ENCODE results near the gene C14orf132. TPM values are rescaled to one million over a fixed set of nuclear protein-coding genes. Genes with fewer than 3 reads are reported as not detected.

C14orf132 gene
- total and polyA plus RNA-seq, 9 of the 15 experiments (the other 6 are each of a cell fraction or from before 2014, with no cell fraction given): not detected

GRCh38 chr14:96079066-96079465, 39.9 kb downstream of the C14orf132 start:
- ChIA-PET CTCF (ENCODE audit: low intra/inter-chr PET ratio) (no interaction called here), POLR2A (no interaction called here)
- in situ Hi-C loops (cut with MboI): no loop called here
- Histone ChIP-seq H3K79me2 (ENCODE audit: control insufficient read depth, insufficient read depth, low read length) (no peaks in the 10 kb centered on the region), H3K27me3 (ENCODE audit: control insufficient read depth in 2 of 2, insufficient read depth in 2 of 2, low read length in 2 of 2) (peaks cover 0 to 6% of the 10 kb centered on the region in 2 experiments; a peak in 2 of 5 replicates), H3K4me3 (no peak overlapping the region), H2AFZ (ENCODE audit: low read depth, low read length) (no peak overlapping the region), H3K9me3 (replicated peaks; ENCODE audit: control insufficient read depth, insufficient read depth, low read depth, low read length) (no peaks in the 10 kb centered on the region), H3K4me2 (ENCODE audit: insufficient read depth, low read length) (no peak overlapping the region), H3K36me3 (ENCODE audit: control insufficient read depth, insufficient read depth, low read length) (no peaks in the 10 kb centered on the region), H3K9ac (ENCODE audit: insufficient read depth in 1 of 2, low read depth in 2 of 2, low read length in 2 of 2) (no peak overlapping the region), H4K20me1 (replicated peaks; ENCODE audit: control insufficient read depth, insufficient read depth, low read length) (no peaks in the 10 kb centered on the region), H3K4me1 (replicated peaks in 1 of 2; ENCODE audit: control insufficient read depth in 2 of 2, insufficient read depth in 2 of 2, low read length in 2 of 2) (no peaks in the 10 kb centered on the region; a peak in 1 of 5 replicates), H3K27ac (ENCODE audit: extremely low read depth, low read depth, low read length) (no peak overlapping the region), H3K9me1 (ENCODE audit: control insufficient read depth, insufficient read depth, low read length) (no peaks in the 10 kb centered on the region)
- no TSS peak for BruUV-seq (replicated peaks)
- FAIRE-seq (no peak), DNase-seq (ENCODE audit: extremely low read depth in 1 of 4, low spot score in 3 of 4) (no peak), ATAC-seq (no peak)
- WGBS (ENCODE audit: insufficient coverage, low coverage, missing lambda C conversion rate): under 1% methylated on average over 8 of the region's 8 CpGs
- intact Hi-C loops (cut with micrococcal nuclease): no loop called here
- TF ChIP-seq KDM2B (CRISPR knock-in tag; IDR thresholded peaks at IDR 0.05) (no peak), GMEB1 (CRISPR knock-in tag; IDR thresholded peaks at IDR 0.05) (no peak), HNRNPUL1 (IDR thresholded peaks at IDR 0.05; ENCODE audit: low read length) (no peak), ZNF217 (CRISPR knock-in tag; IDR thresholded peaks at IDR 0.05) (no peak), E4F1 (CRISPR knock-in tag; IDR thresholded peaks at IDR 0.05; ENCODE audit: borderline replicate concordance) (no peak), ZNF277 (CRISPR knock-in tag; IDR thresholded peaks at IDR 0.05; ENCODE audit: borderline replicate concordance) (no peak), ZNF239 (CRISPR knock-in tag; IDR thresholded peaks at IDR 0.05) (no peak), TCF15 (CRISPR knock-in tag; IDR thresholded peaks at IDR 0.05) (no peak), FOXA3 (CRISPR knock-in tag; conservative IDR thresholded peaks at IDR 0.05 in 1 of 2, IDR thresholded peaks at IDR 0.05 in 1 of 2) (no peak), SNIP1 (IDR thresholded peaks at IDR 0.05; ENCODE audit: low read depth) (no peak), POLR2AphosphoS2 (IDR thresholded peaks at IDR 0.05; ENCODE audit: low read length) (no peak), ZNF699 (CRISPR knock-in tag; IDR thresholded peaks at IDR 0.05; ENCODE audit: insufficient replicate concordance) (no peak), HNRNPH1 (optimal IDR thresholded peaks at IDR 0.05; ENCODE audit: low read depth, low read length) (no peak), ATF4 (CRISPR knock-in tag; IDR thresholded peaks at IDR 0.05) (no peak), CHCHD3 (CRISPR knock-in tag; IDR thresholded peaks at IDR 0.05) (no peak), PPARD (CRISPR knock-in tag; IDR thresholded peaks at IDR 0.05) (no peak), ZFX (CRISPR knock-in tag; IDR thresholded peaks at IDR 0.05) (no peak), KLF16 (IDR thresholded peaks at IDR 0.05) (no peak)
